ENCODE data around the gene RPL21.

Gene RPL21

DNA sequence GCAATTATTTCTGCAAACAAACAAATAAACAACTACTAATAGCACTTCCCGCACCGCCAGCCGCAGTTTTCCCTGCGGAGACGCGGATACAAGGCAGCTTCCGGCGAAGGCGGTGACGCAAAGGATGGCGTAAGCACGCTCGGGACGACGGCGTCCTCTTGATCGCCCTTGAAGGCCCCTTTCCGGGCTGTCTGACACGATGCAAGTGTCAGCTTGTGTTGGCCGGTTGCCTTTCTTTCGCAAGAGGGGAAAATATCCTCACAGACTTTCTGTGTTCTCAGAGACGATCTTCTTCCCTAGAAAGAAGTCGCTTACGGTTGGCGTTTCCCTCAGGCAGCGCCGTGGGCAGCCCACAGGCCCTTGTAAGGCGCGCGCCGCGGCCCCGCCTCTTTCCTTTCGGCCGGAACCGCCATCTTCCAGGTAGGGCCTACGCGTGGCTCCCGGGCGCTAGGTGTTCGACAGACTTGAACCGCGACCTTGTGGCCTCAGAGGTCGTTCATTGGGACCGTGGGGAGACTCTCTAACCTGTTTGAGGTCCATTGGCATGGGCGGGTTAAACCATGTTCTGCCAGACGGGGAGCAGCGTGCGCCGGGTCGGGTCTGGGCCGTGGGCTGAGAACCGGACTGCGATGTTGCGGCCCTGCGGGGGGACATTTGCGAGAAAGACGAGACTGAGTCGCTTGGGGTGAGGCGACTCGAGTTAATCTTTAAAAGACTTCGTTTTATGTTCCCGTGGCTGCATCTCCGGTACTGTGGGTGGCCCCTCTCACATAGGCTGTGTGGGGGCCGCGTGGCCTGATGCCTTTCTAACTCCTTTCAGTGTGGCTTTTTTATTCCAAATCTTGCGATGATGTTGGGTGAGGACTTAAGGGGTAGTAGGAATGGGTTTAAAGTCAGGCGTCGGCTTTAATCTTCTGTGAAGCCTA, at the start of gene RPL21:
RPL21 (plus strand) TSS at position 393 of the 926 bp plus-strand sequence. CDS start 2,219 bp downstream, outside the sequence.
- in situ Hi-C loops (cut with MboI; ENCODE audit: low pct_unique_long_range_greater_than_20kb, low sequenced_read_pairs, unreplicated experiment): no loop called here
- DNase-seq (ENCODE audit: low spot score): peak; percentile 87
- TF ChIP-seq CTCF (IDR thresholded peaks at IDR 0.05; ENCODE audit: extremely low read depth, insufficient read depth, missing control alignments): no peak

DNA sequence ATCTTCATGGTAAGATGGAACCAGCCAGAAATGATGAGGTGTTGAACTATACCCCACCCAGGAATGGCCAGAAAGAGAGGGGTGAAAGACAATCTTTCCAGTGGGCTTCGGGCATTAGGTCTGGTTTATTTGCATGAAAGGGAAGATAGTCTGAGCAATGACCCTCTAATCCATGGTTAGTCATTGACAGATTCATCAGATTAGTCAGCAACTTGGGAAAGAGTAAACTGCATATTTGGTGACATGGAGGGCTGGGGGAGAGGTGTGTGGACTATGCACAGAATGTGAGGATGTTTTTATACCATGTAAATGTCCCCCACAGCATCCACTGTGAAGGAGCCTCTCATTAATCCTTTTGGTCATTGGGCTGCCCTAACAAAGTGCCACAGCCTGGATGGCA, 49.7 kb upstream of the RPL21 start:
- TF ChIP-seq CTCF (IDR thresholded peaks at IDR 0.05; ENCODE audit: extremely low read depth, insufficient read depth, missing control alignments): no peak
- in situ Hi-C loops (cut with MboI; ENCODE audit: low pct_unique_long_range_greater_than_20kb, low sequenced_read_pairs, unreplicated experiment): no loop called here

DNA sequence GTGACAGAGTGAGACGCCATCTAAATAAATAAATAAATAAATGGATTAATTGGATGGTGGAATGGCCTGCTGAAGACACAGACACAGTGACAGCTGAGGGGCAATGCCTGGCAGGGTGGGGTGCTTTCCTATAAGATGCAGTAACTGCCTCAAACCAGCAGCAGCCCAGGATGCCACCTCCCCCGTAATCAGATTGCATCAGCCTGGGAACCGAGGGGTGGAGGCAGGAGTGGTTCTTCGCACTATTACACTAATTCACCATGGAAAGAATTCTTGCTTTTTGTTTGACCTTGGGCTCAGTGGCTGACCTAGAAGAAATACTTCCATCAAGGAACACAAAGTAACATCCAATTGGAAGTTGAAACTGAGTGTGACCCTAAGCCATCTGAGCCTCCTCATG, 48.2 kb upstream of the RPL21 start:
- DNase-seq (ENCODE audit: low spot score): no peak
- no peak for TF ChIP-seq CTCF (IDR thresholded peaks at IDR 0.05; ENCODE audit: extremely low read depth, insufficient read depth, missing control alignments)
- in situ Hi-C loops (cut with MboI; ENCODE audit: low pct_unique_long_range_greater_than_20kb, low sequenced_read_pairs, unreplicated experiment): no loop called here

More for the DNA sequence above, 49.7 kb upstream of the RPL21 start:
- DNase-seq (ENCODE audit: low spot score): no peak

GRCh38 chr13:27203854-27204253, 47.5 kb upstream of the RPL21 start:
- no peak for DNase-seq (ENCODE audit: low spot score)
- in situ Hi-C loops (cut with MboI; ENCODE audit: low pct_unique_long_range_greater_than_20kb, low sequenced_read_pairs, unreplicated experiment): no loop called here
- TF ChIP-seq CTCF (IDR thresholded peaks at IDR 0.05; ENCODE audit: extremely low read depth, insufficient read depth, missing control alignments): no peak

GRCh38 chr13:27208514-27208913, 42.8 kb upstream of the RPL21 start:
- no peak for TF ChIP-seq CTCF (IDR thresholded peaks at IDR 0.05; ENCODE audit: extremely low read depth, insufficient read depth, missing control alignments)
- no peak for DNase-seq (ENCODE audit: low spot score)
- in situ Hi-C loops (cut with MboI; ENCODE audit: low pct_unique_long_range_greater_than_20kb, low sequenced_read_pairs, unreplicated experiment): no loop called here

DNA sequence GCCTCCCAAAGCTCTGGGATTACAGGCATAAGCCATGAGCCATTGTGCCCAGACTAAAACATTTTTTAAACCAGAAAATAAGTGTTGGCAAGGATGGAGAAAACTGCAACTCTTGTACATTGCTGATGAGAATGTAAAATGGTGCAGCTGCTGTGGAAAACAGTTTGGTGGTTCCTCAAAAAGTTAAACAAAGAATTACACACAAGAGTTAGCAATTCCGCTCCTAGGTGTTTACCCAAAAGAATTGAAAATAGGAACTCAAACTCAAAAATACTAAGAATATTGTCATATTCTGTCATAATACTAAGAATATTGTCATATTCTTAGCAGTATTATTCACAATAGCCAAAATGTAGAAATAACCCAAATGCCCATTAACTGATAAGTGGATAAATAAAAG, 40.1 kb upstream of the RPL21 start:
- no peak for TF ChIP-seq CTCF (IDR thresholded peaks at IDR 0.05; ENCODE audit: extremely low read depth, insufficient read depth, missing control alignments)
- DNase-seq (ENCODE audit: low spot score): no peak
- in situ Hi-C loops (cut with MboI; ENCODE audit: low pct_unique_long_range_greater_than_20kb, low sequenced_read_pairs, unreplicated experiment): no loop called here
